GM21576 (cell line): ENCODE data around the gene TMEM213.

ENCODE experiments used
- ATAC-seq: cut with Tn5 transposase; IDR thresholded peaks from one replicate; pipeline ENCODE4 v1.9.1; 2021; ENCODE audit warnings: mild to moderate bottlenecking, moderate library complexity; ENCODE audit not compliant: unreplicated experiment

Gene TMEM213, protein sequence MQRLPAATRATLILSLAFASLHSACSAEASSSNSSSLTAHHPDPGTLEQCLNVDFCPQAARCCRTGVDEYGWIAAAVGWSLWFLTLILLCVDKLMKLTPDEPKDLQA

DNA sequence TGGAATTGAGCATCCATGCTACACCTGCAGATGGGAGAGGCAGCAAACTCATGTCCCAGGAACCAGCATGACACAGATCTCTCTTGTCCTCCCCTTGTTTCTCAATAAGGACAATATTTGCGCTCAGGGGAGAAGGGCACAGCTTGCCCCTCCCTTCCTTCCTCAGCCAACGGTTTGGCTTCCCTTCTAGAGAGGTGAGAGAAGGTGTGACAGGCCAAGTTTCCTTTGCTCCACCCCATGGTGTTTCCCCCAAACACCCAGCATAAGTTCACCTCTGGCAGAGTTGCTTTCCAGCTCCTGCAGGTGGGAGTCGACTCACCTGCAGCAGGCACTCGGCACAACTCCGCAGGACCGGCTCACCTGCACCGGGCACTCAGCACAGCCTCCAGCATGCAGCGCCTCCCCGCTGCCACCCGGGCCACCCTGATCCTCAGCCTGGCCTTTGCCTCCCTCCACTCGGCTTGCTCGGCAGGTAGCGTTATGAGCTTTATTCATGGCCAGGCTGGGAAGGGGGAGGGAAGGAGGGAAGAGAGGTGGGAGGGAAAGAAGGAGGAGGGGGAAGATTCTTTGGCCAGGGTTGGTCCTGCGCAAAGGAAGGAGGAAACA lies at the start of gene TMEM213, which contains the start of gene ATP6V0A4:
TSS of gene TMEM213 (plus strand) at position 280 of the 606 bp plus-strand sequence. CDS start at position 391, 111 bp downstream.
TSS of gene ATP6V0A4 (minus strand) at position 482 of the 606 bp plus-strand sequence. CDS start 26,949 bp downstream, outside the sequence.
- no peak for ATAC-seq

DNA sequence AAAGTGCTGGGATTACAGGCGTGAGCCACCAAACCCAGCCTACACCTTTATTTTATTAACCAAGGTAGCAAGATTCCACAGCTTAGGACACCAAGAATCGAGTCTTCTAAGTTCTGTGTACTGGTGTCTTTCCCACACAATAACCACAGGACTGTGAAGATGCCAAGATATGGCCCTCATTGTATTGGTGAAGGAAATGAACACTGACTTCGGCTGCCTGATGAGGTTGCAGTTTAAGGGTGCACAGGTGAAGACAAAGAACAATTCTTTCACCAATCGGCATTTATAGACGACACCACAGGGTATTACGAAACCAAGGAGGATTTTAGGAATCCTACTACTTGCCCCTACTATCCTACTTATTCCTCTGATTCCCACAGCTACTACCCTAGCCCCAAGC lies 49.1 kb upstream of the TMEM213 start:
- ATAC-seq = no peak

DNA sequence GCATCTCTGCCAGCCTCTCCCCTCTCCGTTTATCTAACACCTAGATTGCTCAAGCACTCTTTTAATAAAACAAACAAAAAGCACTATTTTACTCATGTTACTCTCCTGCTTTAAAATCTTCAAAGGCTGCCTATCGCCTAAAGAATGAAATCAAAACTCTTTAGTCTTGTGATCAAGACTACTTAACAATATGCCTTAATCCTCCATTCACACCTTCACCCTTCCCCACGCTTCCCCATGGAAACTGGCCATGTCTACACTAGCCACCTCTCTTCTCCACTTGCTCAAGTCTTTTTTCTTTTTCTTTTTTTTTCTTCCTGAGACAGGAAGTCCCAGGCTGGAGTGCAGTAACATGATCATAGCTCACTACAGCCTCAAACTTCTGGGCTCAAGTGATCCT lies 47.8 kb upstream of the TMEM213 start:
- no peak for ATAC-seq

DNA sequence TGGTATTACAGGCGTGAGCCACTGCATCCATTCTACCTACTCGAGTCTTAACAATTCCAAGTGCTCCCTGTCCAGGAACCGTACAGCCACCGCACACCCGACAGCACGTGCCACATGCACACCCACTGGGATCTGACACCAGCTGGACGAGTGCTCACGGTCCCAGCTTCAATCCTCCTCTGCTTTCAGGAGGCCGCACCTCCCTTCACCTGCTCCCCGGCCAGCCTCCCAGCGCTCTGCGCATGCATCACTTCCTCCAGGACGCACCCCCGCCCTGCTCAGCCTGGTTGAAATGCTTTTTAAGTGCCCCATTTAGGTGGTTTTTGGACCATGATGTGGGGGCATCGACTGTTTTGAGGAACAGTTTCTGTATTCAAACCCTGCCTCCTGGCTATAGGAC lies 47.3 kb upstream of the TMEM213 start:
- no peak for ATAC-seq

DNA sequence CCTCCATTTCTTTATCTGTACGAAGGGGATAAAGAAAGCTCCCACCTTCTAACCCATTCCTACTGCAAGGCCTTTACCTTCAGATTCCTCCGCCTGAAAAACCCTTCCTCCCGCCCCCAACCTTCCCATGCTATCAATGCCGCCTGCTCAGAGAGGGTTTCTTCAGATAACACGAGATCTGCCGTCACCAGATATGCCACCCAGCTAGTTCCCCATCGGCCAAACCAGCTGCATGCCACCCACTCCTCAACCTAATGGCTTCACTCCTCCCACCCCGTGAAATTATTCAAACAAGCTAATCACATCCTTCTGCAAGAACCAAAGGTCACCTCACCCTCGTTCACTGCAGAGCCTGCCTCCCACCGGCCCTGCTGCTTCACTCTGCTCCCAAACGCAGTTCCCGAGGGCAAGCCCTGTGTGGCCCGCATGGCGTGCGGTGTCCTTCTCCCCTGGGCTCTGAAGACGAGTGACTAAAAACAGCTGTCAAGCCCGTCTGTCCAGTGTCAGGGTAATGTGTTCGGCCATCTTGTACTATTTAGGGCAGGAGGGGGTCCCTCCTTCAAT lies 46.8 kb upstream of the TMEM213 start:
- no peak for ATAC-seq

DNA sequence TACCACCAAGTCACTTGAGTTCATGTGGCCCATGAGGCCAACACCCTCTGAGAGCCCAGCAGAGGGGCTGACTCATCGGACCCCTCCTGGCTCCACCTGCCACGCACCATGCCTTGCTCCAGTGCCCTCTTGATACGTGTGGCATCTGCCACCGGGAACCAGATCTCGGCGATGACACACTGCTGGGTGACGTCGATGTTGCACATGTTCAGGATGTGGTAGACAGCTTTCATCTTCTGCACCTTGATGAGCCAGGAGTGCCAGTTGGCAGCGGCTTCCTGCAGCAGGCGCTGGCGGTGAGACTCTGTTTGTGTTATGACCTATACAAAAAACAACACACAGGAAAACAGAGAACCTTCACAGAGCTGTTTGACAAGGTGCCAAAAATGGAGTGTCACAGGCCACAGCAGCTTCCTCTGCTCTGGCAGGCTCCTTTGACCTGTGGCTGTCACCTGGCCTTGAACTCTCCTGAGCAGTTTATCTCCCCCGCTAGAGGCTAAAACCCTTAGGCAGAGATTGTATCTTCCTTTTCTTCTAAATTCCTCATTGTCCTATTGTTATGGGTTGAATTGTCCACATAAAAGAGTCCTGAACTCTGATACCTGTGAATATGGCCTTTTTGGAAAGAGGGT lies 45.2 kb upstream of the TMEM213 start:
- peak; percentile 81 for ATAC-seq

DNA sequence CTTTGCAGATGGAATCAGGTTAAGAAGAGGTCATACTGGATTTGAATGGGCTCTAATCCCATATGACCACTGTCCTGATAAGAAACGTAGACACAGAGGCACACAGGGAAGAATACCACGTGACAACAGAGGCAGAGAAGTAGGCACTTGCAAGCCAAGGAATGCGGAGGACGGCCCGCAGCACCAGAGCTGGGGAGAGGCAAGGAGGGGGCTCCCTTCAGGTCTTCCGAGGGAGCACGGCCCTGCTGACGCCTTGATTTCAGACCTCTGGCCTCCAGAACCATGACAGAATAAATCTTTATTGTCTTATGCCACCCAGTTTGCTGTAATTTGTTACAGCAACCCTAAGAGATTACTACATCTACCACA lies 44.7 kb upstream of the TMEM213 start:
- no peak for ATAC-seq

DNA sequence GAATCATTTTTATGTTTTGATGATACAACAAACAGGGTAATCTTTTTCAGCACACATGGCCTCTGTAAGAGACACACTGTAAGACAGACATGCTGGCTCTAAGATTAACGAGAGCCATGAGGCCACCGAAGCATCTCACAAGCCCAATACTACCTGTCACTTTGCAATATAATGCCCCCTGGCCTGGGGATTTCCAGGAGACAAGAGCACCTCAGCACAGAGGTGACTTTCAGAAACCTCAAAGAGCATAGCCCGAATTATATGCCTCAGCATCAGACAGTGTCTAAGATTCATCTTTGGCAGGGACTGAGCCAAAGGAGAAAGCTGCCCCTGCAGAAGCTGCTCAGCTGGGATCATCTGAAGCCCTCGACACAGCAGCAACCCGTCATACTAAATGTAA lies 44.2 kb upstream of the TMEM213 start:
- no peak for ATAC-seq

DNA sequence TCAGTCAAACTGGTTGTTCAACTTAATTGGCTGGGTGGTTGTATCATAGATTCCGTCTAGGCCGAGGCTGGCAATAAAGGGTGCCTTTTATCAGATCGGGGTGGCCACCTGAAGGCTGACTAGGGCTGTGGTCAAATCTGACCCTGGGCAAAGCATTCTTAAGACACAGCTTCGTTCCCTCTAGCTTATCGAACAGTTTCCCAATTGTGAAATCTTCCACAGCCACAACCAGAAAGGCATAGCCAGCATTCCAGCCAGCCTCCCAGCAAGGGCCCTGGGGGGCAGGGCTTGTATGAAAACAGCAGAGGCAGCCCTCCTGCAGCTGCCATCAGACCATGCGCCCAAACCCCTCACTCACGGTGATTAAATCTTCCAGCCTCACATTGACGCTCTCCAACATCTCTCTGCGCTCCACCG lies 42.5 kb upstream of the TMEM213 start:
- ATAC-seq = no peak

DNA sequence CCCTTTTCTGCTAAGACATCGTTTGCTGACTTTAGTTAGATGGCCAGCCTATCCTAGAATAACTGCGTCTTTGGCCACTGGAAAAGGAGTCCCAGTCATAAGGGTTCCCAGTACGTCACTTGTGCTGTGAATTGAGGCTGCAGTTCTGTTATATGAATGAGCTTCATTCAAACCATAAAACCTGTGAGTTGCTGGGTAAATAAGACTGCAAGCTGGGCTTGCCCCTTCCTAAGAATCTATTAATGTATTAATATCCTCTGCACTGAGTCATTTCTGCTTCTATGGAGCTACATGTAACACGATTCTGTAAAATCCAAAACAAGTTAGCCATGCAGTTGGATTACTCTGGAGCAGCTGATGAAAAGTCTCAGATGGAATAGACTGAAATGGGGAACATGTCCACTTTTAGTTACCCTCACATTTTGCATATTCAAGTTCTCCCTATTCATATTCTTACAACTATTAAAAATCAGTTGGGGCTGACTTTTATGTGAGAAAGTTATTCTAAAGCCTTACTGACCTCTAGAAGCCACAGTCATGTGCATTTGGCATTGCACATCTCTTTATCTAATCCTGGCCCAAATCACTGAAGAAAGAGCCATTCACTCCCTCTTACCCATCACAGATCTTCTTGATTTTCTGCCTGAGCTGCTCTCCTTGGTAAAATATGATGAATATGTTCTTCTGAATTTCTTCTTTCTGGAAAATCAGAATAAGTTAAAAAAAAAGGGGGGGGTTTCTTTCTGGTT lies 41.8 kb upstream of the TMEM213 start:
- ATAC-seq = no peak

DNA sequence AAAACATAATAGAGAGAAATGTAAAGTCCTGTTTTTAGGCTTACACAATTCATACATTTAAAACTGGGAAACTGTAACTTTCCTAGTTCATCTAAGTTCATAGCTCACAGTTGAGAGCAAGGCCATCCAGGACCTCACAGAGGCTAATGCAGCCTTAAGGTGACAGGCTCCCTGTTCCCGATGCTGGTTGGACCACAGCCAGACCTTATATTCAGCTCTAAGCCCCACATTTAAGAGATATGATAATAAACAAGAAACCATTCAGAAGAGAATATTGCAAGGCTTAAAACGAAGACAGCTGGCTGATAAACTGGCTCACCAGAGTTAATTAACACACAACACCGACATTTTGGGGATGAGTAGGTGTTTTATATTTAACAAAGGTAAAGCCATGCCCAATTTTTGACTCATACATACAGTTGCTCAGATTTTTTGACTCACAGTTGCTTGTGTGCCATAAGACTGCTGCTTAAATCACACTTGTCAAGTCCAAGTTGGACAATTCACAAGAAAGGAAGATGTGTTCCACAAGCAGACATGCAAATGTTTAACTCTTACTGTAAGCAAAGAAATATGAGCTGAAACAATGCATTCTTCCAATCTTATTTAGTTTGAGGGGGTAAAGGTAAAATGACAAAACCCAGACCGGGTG lies 41.1 kb upstream of the TMEM213 start:
- no peak for ATAC-seq

DNA sequence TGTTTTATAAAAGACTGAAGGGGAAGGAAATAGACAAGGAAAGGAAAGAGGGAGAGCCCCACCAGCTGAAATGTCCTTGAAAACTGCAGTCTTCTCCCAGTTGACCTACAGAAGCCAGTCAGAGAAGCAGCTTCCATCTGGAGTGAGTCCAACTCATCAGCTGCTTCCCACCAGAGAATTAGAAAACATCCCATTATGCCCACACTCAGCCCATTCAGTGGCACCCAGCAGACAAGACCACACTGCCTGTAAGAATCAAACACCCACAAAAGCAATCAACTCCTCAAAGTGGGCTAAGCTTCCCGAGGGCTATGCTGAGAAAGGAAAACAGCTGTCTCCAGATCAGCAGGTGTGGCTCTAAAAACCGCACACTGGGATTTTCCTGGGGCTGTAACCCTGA lies 29.6 kb upstream of the TMEM213 start:
- ATAC-seq = no peak

DNA sequence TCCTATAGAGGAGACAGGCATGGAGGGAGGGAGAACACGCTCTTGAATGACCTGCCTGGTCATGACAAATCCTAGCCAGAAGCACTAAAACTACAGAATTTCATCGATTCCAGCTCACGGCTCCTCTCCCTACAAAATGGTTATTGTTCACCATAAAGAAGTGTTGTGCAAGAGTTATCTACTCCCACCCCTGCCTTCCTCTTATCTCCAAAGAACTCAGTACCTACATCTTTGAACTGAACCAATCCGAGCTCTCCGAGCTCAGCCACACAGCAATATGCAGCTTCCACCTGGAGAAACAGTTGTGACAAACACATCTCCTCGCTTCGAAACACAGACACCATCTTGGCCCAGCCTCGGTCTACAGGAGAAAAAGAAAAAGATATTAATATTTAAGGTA lies 26.9 kb upstream of the TMEM213 start:
- no peak for ATAC-seq

DNA sequence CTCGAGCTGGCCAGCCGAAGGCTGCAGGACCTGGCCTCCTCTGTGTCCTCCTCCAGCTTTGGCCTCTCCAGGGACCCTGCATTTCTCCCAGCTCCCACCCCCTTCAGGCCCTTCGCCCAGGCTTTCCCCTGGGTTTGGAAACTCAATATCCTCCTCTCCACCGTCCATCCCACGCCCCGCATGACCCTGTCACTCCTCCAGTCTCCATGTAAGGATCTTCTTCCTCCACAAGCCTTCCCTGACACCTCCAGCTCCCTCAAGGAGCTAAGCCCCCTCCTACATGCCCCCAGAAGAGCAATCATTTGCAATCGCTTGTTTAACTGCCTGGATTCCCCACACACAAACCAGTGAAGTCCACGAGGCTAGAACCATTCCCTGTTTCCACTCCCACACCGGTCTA lies 24.6 kb upstream of the TMEM213 start:
- ATAC-seq = no peak

DNA sequence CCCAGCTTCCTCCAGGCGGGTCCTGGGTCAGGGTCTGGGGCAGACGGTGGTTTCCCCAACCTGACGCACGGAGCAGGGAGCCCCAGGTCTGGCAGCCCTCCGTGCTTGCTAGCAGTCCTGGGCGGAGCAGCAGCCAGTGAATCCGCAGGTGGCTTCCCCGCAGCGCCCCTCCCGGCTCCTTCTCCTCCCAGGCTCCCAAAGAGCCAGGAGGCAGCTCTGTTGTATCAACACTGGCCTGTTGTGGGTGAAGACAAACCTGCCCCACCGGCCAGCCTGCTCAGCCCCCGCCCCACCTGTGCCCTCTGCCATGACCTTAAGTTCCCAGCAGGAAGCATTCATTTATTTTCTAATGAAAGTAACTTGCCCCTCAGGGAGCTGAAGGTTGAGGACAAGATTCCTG lies 24.0 kb upstream of the TMEM213 start:
- ATAC-seq = no peak

DNA sequence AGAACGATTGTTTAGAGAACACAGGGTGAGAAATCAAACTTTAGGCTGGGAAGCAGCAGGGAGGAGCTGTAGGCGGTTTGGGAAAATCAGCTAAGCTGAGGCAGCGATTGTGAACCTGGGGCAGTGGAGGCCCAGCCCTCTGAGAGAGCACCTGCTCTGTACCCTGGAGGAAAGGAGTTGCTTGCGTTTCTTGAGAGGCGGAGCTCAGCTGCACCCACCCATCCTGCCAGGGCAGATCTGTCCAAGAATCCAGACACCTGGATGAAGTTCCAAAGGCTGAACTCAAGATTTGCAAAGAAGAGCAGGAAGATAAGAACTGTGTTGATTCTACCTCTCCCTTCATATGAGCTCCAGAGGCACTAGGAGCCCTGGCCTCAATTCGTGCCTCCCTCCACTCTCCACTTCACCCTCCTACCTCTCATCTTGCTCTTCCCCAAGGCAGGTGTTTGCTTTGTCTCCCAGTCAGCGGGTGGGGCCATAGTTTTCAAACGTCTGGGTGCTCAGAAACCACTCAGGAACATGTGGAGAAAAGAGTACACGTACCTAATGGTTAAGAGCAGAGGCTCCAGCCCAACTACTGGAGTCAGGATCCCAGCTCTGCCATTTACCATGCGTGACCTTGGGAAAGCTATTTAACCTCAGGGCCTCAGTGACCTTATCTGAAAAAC lies 21.5 kb upstream of the TMEM213 start:
- no peak for ATAC-seq

DNA sequence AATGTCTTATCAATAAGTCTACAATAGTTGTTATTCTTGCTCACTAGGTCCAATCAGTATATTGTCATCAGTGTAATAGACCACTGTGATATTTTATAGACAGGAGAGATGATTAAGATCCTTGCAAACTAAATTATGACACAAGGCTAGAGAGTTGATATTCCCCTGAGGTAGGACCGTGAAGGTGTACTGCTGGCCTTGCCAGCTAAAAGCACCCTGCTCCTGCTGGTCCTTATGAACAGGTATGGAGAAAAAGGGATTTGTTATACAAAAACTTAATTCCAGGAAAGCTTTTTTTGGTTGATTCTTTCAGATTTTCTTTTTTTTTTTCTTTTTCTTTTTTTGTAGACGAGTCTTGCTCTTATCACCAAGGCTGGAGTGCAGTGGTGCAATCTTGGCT lies 16.8 kb upstream of the TMEM213 start:
- no peak for ATAC-seq

DNA sequence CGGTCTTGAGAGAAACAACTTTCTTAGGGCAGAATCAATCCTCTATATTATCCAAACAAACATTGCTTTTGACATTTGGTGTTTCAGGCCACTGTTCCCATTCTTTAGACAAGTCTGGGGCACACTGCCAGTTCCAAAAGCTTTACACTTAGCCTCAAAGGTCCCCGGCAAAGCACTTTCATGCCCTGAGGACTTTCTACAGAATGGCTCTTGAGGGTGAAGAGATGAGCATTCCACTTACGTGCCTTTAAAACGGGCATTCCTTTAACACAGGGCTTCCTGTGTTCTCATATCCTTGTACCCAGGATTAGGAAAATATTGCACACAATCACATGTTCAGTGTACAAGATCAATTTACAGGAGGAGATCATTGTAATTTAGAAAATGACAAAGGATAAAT lies 13.1 kb upstream of the TMEM213 start:
- no peak for ATAC-seq

DNA sequence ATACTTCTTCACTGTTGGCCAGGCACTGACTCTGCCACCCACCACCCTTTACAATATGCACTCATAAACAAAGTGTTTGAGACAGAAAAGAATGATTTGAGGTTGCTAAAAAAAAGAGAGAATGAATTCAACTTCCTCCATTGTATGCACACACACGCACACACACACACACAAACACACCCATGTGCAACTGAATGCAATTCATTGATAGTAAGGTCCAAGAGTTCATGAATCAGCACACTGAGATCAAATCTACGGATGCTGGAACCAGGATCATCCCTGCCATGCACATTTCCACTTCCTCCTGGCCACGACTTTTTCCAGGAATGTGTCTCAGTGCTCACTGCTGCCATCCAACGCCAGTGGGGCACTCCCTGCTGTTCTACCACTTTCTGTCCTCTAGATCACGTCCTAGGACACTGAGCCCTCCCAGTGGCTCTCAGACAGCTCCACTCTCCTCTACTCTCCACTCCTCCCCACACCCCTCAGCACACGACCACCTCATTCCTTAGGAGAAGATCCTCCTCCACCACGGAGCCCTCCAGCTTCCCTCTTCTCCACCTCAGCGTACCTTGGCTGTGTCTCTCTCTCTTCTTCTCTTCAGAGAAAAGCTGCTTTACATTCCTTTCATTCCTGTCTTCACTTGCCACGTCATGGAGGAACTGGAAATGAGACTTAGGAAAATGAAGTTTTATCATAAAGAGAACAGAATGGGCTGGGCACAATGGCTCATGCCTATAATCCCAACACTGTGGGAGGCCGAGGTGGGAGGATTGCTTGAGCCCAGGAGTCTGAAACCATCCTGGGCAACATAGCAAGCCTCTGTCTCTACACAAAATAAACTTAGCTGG lies 12.0 kb upstream of the TMEM213 start:
- ATAC-seq = no peak
